ENCODE results near the gene SHISA9.
"Not testable (repeated sequence)": the region's sequence is repeated elsewhere in the genome, so short reads cannot be mapped to it uniquely, and the experiment has no call there.

DNA sequence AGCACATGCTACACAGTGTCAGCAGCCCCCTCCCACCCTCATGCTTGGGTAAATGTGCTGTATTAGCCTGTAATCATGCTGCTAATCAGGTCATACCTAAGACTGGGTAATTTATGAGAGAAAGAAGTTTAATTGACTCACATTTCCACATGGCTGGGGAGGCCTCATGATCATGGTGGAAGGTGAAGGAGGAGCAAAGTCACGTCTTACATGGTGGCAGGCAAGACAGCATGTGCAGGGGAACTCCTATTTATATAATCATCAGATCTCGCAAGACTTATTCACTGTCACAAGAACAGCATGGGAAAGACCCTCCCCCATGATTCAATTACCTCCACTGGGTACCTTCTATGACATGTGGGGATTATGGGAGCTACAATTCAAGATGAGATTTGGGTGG is 44.0 kb upstream of the SHISA9 start:
- not testable (repeated sequence) for TF ChIP-seq YY1 (IDR thresholded peaks at IDR 0.05; ENCODE audit: insufficient read depth, insufficient read length); SUZ12 (IDR thresholded peaks at IDR 0.05; ENCODE audit: extremely low read depth, insufficient read depth, insufficient read length)
